Astrocyte of the cerebellum (primary cell): ENCODE measurements around the gene PRAME.
"Not testable (repeated sequence)": the region's sequence is repeated elsewhere in the genome, so short reads cannot be mapped to it uniquely, and the experiment has no call there.

Source experiments
- DNase-seq: peaks from one replicate; pipeline ENCODE4 v3.0.0-alpha.2; 2011; ENCODE audit warnings: low read depth
- H3K4me3 ChIP-seq: 2 replicates; pipeline ENCODE4 v1.5.1; 2011; ENCODE audit warnings: mild to moderate bottlenecking, low read depth, low read length, moderate library complexity
- in situ Hi-C: cut with HindIII; loops from 2 replicates; pipeline ENCODE4 v1.10.0; 2017; ENCODE audit warnings: low sequenced_read_pairs
- TF ChIP-seq, protein P1 (sequence below): IDR thresholded peaks from 2 replicates; pipeline ENCODE4 v1.5.1; 2012; ENCODE audit warnings: low read length, low read depth, moderate library complexity, mild to moderate bottlenecking; ENCODE audit errors: missing control alignments

The PRAME gene

DNA sequence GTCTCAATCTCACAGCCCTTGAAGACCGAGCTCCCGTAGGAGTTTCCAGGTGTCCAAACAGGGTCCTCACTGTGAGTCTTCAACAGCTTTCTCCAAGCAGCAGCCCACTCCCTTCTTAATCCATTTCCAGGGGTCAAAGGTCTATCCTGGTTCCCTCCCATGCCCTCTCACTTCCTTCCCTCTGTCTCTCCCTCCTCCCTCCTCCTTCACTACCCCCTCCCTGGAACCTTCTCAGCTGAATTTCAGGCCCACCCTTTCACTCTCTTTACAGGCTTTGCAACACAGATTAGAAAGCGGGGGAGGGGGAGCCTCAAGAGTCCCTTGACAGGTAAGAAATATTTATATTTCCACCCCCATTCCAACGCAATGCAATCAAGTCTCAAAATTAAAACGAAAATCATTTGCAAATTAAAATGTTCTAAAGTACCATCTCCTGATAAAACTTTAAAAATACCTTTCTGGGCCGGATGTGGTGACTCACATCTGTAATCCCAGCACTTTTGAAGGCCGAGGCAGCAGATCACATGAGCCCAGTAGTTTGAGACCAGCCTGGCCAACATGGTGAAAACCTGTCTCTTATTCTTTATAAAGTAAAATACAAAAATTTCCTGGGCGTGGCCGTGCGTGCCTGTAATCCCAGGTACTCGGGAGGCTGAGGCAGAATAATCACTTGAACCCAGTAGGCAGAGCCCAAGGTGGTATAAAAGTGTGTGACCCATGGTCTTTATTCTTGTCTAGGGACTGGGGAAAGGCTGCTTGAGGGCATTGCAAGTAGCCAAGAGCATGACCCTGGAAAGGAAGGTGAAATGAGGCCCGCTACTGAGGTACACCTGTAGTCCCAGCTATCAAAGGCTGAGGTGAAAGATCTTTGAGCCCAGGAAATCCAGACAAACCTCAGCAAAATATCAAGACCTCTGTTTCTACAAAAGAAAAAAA lies 38.1 kb downstream of the PRAME start:
- TF ChIP-seq, protein P1, sequence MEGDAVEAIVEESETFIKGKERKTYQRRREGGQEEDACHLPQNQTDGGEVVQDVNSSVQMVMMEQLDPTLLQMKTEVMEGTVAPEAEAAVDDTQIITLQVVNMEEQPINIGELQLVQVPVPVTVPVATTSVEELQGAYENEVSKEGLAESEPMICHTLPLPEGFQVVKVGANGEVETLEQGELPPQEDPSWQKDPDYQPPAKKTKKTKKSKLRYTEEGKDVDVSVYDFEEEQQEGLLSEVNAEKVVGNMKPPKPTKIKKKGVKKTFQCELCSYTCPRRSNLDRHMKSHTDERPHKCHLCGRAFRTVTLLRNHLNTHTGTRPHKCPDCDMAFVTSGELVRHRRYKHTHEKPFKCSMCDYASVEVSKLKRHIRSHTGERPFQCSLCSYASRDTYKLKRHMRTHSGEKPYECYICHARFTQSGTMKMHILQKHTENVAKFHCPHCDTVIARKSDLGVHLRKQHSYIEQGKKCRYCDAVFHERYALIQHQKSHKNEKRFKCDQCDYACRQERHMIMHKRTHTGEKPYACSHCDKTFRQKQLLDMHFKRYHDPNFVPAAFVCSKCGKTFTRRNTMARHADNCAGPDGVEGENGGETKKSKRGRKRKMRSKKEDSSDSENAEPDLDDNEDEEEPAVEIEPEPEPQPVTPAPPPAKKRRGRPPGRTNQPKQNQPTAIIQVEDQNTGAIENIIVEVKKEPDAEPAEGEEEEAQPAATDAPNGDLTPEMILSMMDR: no peak
- no peak overlapping the region for H3K4me3 ChIP-seq
- DNase-seq: no peak
- in situ Hi-C loops: no loop called here

- no peak within 1 kb of the TSS for H3K4me3 ChIP-seq
- DNase-seq: no peak
- TF ChIP-seq, protein P1: no peak
- in situ Hi-C loops: no loop called here
Measured at GRCh38 chr22:22520020-22520656, 38.9 kb downstream of the PRAME start, which contains the start of gene ZNF280A. Gene ZNF280A (minus strand): TSS chr22:22520270. CDS start chr22:22515630, 4,640 bp downstream.

DNA sequence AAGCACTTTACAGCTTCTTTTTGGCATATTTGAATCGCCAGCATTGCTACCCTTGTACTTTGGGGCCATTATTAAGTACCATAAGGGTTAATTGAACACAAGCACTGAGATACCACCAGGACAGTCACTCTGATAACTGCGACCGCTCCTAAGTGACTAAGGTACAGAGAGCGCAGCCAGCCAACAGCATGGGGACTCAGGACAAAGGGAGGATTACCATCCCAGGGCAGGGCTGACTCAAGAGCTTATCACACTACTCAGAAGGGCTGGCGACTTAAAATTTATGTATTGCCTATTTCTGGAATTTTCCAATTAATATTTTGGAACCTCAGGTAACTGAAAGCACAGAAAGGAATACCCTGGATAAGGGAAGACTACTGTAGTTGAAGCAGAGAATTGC lies 39.5 kb downstream of the PRAME start:
- DNase-seq: no peak
- in situ Hi-C loops: no loop called here
- TF ChIP-seq, protein P1: no peak
- H3K4me3 ChIP-seq: no peak overlapping the region

GRCh38 chr22:22516992-22517391 lies 42.1 kb downstream of the PRAME start:
- in situ Hi-C loops: no loop called here
- H3K4me3 ChIP-seq: no peak overlapping the region
- TF ChIP-seq, protein P1: no peak
- no peak for DNase-seq

- in situ Hi-C loops: no loop called here
- H3K4me3 ChIP-seq: no peak overlapping the region
- DNase-seq: no peak
- TF ChIP-seq, protein P1: no peak
Measured at GRCh38 chr22:22515890-22516289, 43.2 kb downstream of the PRAME start.

DNA sequence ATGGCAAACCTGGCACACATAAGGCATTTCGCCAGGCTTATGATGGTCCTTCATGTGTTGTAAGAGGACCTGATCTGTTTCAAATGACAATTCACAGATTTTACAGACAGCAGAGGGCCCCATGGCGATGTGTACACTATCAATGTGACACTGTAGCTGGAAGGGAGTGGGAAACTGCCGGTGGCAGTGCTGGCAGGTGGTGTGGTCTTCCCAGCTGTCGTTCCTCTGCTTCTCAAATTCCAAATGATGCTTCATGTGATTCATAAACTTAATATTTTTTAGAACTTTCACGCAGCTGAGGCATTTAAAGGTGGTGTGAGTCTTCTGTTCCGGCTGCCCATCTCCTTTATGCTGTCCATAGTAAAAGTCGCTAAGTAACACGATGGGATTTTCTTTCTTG lies 44.6 kb downstream of the PRAME start:
- H3K4me3 ChIP-seq, DNase-seq, in situ Hi-C loops: not testable (repeated sequence)

GRCh38 chr22:22513619-22514018 lies 45.4 kb downstream of the PRAME start:
- TF ChIP-seq, protein P1: no peak

More at GRCh38 chr22:22513619-22514018, 45.4 kb downstream of the PRAME start:
- no peak overlapping the region for H3K4me3 ChIP-seq
- in situ Hi-C loops: no loop called here
- DNase-seq: no peak
